CD4-positive, alpha-beta T cell (primary cell): ENCODE data around the gene NINL. TPM values are rescaled to one million over a fixed set of nuclear protein-coding genes. Genes with fewer than 3 reads are reported as not detected.

Experiments used
- ATAC-seq: fragments of 200-7000 bp; cut with Tn5 transposase; one replicate; pipeline ENCODE4 v1.10.0; 2022; ENCODE audit warnings: mild to moderate bottlenecking; ENCODE audit not compliant: poor library complexity
- CTCF ChIA-PET: fragments of 350-600 bp; sonication (Branson Sonifier 250); formaldehyde crosslinking; loops from one replicate; lab custom pipeline; 2021; ENCODE audit warnings: antibody characterized with exemption, inconsistent platforms; lab: Charles Lee
- POLR2A ChIA-PET: fragments of 350-600 bp; sonication (Branson Sonifier 250); formaldehyde crosslinking; loops from one replicate; lab custom pipeline; 2021; ENCODE audit warnings: antibody characterized with exemption, inconsistent platforms; lab: Charles Lee
- DNase-seq, 14 experiments: peaks; one replicate each; pipeline ENCODE4 v3.0.0-alpha.2; 2013 to 2020; ENCODE audit warnings: mixed read lengths in 2 of 14
- H3K27ac ChIP-seq, 2 donors: one replicate each; pipeline versions ENCODE4 v1.5.1 to v1.7.0; 2013; ENCODE audit warnings: low read length in 2 of 2, low read depth in 1 of 2, mild to moderate bottlenecking in 1 of 2
- H3K27me3 ChIP-seq, 2 experiments: 1 replicate in 1 of 2; 2 replicates in 1 of 2; pipeline versions ENCODE4 v1.6.1 to v1.7.0; 2013; ENCODE audit warnings: low read length in 2 of 2, control low read depth in 1 of 2, mild to moderate bottlenecking in 1 of 2, moderate library complexity in 1 of 2; ENCODE audit not compliant: insufficient read depth in 2 of 2, control insufficient read depth in 1 of 2
- H3K36me3 ChIP-seq: one replicate; pipeline ENCODE4 v1.6.1; 2013; ENCODE audit warnings: low read length, control low read depth; ENCODE audit not compliant: insufficient read depth
- H3K4me1 ChIP-seq: one replicate; pipeline ENCODE4 v1.6.1; 2013; ENCODE audit warnings: low read length, control low read depth; ENCODE audit not compliant: insufficient read depth
- H3K4me3 ChIP-seq: one replicate; pipeline ENCODE4 v1.5.1; 2013; ENCODE audit warnings: mild to moderate bottlenecking, low read length, moderate library complexity
- H3K9me3 ChIP-seq, 2 experiments: 1 replicate in 1 of 2; 2 replicates in 1 of 2; pipeline versions ENCODE4 v1.6.1 to v1.7.0; 2013; ENCODE audit warnings: low read length in 2 of 2, mild to moderate bottlenecking in 2 of 2, control low read depth in 1 of 2, moderate library complexity in 1 of 2; ENCODE audit not compliant: control insufficient read depth in 1 of 2, insufficient read depth in 1 of 2
- H3K27ac Mint-ChIP-seq: one replicate; pipeline ENCODE4 v1.8.0; 2020; ENCODE audit warnings: mixed read lengths
- H3K27me3 Mint-ChIP-seq: one replicate; pipeline ENCODE4 v1.8.0; 2021; ENCODE audit warnings: mixed read lengths
- H3K36me3 Mint-ChIP-seq: one replicate; pipeline ENCODE4 v1.8.0; 2021; ENCODE audit warnings: low read depth, mixed read lengths
- H3K4me1 Mint-ChIP-seq: one replicate; pipeline ENCODE4 v1.8.0; 2021; ENCODE audit warnings: low read depth, mixed read lengths
- H3K4me3 Mint-ChIP-seq: one replicate; pipeline ENCODE4 v1.8.0; 2020; ENCODE audit warnings: mild to moderate bottlenecking, mixed read lengths
- H3K9me3 Mint-ChIP-seq: one replicate; pipeline ENCODE4 v1.8.0; 2020; ENCODE audit warnings: mixed read lengths
- intact Hi-C, 2 experiments: fragments of 100-400 bp; cut with DNase I in 1 of 2; cut with micrococcal nuclease in 1 of 2; formaldehyde crosslinking; loops; one replicate each; pipeline versions ENCODE4 v1.15.1 to v1.9.0; 2023 to 2025; cut with DNase I, micrococcal nuclease
- total RNA-seq, 174 experiments: library from RNA in 2 of 174; stranded (reverse) in 2 of 174; gene quantifications; one replicate each; pipeline ENCODE4 v1.2.3 and lab custom pipeline; 2021 to 2026
- TF ChIP-seq, protein P1 (sequence below): fragments of 200-600 bp; IDR thresholded peaks from one replicate; pipeline ENCODE4 v1.8.0; 2022; ENCODE audit warnings: antibody characterized with exemption, mild to moderate bottlenecking

NINL gene
- total RNA-seq, 2 experiments from 2014 or later = 2.7 to 4.0 TPM

DNA sequence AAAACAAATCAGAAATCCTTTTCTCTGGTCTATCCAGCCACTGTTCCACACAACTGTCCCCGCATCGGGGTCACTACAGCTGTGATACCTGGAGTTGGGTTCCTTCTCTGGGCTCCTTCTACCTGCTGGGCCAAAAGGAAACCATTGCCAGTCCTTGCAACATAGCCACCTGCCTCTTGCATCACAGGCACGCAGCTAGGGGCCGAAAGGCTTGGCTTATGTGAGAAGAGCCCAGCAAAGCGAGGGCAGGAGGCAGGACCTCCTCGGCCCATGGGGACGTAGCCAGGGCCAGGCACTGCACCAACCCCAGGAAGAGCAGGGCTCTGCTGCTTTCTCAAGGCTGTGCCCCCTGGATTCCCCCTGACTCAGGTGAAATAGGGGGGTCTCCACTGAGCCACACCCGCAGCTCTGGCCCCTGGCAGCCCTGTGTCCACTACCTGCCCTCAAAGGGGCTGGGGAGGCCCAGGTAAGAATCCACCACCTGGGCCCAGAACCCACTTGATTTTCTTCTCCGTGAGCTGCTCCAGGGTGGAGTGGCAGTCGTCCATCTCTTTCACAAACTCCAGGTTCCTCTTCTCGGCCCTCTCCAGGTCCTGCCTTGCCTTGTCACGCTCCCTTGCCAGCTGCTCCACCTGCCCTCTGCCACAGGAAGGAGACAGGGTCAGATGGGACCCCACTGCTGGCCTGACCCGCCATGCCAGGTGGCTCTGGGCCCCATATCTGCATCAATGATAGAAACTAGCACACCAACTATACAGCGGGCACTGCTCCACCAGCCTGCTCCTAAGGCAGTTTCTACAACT is 89.0 kb downstream of the NINL start:
- DNase-seq = no peak
- H3K27ac Mint-ChIP-seq = no peak overlapping the region
- no peaks in the 10 kb centered on the region for H3K9me3 ChIP-seq
- no peaks in the 10 kb centered on the region for H3K36me3 ChIP-seq
- no peak overlapping the region for H3K4me3 Mint-ChIP-seq
- intact Hi-C loops = no loop called here
- TF ChIP-seq, protein P1, sequence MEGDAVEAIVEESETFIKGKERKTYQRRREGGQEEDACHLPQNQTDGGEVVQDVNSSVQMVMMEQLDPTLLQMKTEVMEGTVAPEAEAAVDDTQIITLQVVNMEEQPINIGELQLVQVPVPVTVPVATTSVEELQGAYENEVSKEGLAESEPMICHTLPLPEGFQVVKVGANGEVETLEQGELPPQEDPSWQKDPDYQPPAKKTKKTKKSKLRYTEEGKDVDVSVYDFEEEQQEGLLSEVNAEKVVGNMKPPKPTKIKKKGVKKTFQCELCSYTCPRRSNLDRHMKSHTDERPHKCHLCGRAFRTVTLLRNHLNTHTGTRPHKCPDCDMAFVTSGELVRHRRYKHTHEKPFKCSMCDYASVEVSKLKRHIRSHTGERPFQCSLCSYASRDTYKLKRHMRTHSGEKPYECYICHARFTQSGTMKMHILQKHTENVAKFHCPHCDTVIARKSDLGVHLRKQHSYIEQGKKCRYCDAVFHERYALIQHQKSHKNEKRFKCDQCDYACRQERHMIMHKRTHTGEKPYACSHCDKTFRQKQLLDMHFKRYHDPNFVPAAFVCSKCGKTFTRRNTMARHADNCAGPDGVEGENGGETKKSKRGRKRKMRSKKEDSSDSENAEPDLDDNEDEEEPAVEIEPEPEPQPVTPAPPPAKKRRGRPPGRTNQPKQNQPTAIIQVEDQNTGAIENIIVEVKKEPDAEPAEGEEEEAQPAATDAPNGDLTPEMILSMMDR = no peak
- H3K4me1 ChIP-seq = no peaks in the 10 kb centered on the region
- no peaks in the 10 kb centered on the region for H3K27me3 Mint-ChIP-seq
- H3K4me3 ChIP-seq = no peak overlapping the region
- no peak overlapping the region for H3K27ac ChIP-seq
- ChIA-PET CTCF (no interaction called here), POLR2A (no interaction called here)
- ATAC-seq = no peak
- no peaks in the 10 kb centered on the region for H3K36me3 Mint-ChIP-seq
- no peaks in the 10 kb centered on the region for H3K9me3 Mint-ChIP-seq
- no peaks in the 10 kb centered on the region for H3K4me1 Mint-ChIP-seq
- H3K27me3 ChIP-seq = no peaks in the 10 kb centered on the region

DNA sequence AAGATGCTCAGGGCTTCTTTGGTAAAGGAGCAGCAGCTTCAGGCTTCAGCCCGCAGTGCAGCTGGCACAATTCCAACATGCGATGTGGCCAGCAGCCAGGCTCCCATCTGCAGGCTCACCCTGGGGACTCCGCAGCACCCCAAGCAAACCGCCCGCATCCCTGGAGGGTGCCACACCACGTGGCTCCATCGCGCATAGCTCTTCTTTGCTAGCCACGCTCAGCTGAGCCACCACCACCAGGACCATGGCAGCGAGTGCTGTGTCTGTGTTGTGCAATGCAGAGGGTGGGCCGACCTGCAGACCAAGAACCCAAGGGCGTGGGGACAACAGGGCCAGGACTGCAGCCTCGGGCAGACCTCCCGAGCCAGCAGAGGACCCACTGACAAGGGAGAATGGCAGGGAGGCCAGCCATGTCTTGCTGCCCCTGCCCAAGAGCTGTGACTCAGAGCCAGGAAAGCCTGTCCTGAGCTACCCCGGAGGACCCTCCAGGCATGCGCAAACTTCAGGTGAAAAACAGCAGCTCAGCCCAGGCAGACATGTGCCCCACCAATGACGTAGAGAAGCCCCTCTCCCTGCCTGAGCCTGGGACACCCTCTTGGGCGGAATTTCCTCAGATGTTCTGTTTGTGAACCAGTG is 90.0 kb downstream of the NINL start:
- H3K27me3 Mint-ChIP-seq = no peaks in the 10 kb centered on the region
- Histone ChIP-seq H3K9me3 (no peaks in the 10 kb centered on the region), H3K27ac (no peak overlapping the region), H3K27me3 (no peaks in the 10 kb centered on the region), H3K4me3 (no peak overlapping the region), H3K36me3 (no peaks in the 10 kb centered on the region), H3K4me1 (no peaks in the 10 kb centered on the region)
- H3K27ac Mint-ChIP-seq = no peak overlapping the region
- ChIA-PET CTCF (no interaction called here), POLR2A (no interaction called here)
- H3K4me3 Mint-ChIP-seq = no peak overlapping the region
- DNase-seq (no peak), ATAC-seq (no peak)
- no peaks in the 10 kb centered on the region for H3K9me3 Mint-ChIP-seq
- TF ChIP-seq, protein P1 = no peak
- H3K4me1 Mint-ChIP-seq = no peaks in the 10 kb centered on the region
- no peaks in the 10 kb centered on the region for H3K36me3 Mint-ChIP-seq
- intact Hi-C loops = no loop called here

DNA sequence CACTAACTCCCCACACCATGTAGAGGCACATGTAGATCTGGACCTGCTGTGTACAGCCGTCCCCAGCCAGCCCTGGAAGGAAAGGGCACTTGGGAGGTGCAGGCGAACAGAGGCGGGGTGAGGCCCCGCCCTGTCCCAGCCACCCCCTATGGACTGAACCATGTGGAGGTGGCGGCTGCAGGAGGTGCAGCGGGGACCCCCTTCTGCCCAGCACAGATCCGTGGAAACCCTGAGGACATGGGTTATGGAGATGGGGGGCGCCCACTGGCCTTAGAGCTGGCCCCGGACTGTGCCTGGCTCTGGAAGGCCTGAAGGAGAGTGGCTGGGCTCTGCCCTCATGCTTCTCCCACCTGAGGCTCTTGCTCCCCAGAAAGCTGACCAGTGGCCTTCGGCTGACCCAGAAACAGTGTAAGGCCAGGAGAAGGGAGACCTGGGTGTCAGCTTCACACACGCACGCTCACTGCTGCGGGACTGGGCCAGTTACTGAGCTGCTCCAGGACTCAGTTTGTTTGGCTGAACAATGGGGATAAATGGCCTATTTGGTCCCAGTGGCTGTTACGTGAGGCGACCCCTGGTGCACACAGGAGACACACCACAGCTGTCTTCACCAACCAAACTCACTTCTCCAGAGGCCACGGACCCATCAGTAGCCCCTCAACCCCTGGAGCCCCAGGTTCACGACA is 90.7 kb downstream of the NINL start:
- no peak for DNase-seq
- intact Hi-C loops = no loop called here
- TF ChIP-seq, protein P1 = no peak
- ChIA-PET CTCF (no interaction called here), POLR2A (no interaction called here)
- no peak overlapping the region for H3K4me3 Mint-ChIP-seq
- no peaks in the 10 kb centered on the region for H3K9me3 ChIP-seq
- H3K36me3 Mint-ChIP-seq = no peaks in the 10 kb centered on the region
- no peaks in the 10 kb centered on the region for H3K36me3 ChIP-seq
- no peak overlapping the region for H3K27ac Mint-ChIP-seq
- no peaks in the 10 kb centered on the region for H3K4me1 ChIP-seq
- no peaks in the 10 kb centered on the region for H3K27me3 ChIP-seq
- no peak for ATAC-seq
- no peak overlapping the region for H3K27ac ChIP-seq
- no peaks in the 10 kb centered on the region for H3K9me3 Mint-ChIP-seq
- no peaks in the 10 kb centered on the region for H3K27me3 Mint-ChIP-seq
- no peaks in the 10 kb centered on the region for H3K4me1 Mint-ChIP-seq
- no peak overlapping the region for H3K4me3 ChIP-seq
